Activated CD4-positive, alpha-beta T cell treated with anti-CD3 and anti-CD28 coated beads for 1 hour (primary cell): ENCODE measurements around the gene ANKRD11.

Experiments
- DNase-seq: peaks from one replicate; pipeline ENCODE4 v3.0.0-alpha.2; 2020

The ANKRD11 gene

DNA sequence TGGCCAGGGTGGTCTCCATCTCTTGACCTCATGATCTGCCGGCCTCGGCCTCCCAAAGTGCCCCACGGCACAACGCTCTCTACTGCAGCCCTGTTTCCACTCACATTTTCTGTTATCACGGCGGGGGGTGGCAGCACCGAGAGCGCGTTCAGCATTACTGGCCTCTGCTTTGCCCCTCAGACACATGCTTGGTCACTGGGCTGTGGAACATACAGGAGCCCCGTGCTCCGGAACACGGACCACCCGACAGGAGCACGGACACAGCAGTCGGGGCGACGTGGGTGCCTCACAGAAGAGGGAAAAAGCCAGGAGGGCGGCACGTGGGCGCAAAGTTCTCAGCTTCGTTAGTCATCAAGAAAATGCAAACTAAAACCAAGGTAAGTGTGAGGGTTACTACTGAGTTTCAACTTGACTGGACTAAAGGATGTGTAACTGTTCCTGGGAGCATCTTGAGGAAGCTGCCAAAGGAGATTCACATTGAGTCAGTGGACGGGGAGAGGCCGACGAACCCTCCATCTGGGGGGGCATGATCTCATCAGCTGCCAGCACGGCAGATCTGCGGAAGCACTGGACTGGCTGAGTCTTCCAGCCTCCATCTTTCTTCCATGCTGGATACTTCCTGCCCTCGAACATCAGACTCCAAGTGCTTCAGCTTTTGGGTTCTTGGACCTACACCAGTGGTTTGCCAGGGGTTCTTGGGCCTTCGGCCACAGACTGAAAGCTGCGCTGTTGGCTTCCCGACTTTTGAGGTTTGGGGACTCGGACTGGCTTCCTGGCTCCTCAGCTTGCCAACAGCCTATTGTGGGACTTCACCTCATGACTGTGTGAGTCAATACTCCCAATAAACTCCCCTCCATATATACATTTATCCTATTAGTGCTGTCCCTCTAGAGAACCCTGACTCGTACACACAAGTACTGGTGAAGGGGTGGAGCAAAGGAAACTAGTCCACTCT is 166.0 kb downstream of the ANKRD11 start:
- DNase-seq, result no peak

DNA sequence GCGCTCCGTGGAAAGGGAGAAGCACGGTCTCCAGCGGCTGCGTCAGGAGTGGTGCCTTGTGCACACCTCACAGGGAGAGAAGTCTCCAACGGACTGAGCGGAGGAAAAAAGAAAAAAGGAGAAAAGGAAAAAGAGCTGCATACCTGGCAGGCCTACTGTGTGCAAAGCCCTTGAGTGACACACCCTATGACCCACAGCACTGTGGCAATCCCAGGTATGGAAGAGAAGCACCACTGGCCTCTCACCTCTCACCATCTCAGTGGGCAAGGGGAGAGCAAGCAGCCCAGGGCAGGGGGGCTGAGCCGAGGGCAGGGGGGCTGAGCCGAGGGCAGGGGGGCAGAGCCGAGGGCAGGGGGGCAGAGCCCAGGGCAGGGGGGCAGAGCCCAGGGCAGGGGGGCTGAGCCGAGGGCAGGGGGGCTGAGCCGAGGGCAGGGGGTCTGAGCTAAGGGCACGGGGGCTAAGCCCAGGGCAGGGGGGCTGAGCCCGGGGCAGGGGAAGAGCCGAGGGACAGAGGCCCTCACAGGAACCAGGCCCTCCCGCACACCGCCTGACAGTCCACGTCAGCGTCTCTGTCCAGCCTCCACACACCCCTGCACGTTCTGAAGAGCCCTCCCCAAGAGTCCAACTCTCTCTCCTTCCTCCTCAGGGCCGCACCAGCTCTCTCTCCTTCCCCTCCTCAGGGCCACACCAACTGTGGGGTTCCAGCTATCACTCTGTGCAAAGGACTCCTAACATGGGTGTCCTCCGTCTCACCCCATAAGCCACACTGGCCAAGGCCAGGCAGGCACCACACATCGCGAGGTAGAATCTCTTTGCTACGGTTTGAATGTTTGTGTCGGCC is 167.0 kb downstream of the ANKRD11 start:
- DNase-seq, result no peak

DNA sequence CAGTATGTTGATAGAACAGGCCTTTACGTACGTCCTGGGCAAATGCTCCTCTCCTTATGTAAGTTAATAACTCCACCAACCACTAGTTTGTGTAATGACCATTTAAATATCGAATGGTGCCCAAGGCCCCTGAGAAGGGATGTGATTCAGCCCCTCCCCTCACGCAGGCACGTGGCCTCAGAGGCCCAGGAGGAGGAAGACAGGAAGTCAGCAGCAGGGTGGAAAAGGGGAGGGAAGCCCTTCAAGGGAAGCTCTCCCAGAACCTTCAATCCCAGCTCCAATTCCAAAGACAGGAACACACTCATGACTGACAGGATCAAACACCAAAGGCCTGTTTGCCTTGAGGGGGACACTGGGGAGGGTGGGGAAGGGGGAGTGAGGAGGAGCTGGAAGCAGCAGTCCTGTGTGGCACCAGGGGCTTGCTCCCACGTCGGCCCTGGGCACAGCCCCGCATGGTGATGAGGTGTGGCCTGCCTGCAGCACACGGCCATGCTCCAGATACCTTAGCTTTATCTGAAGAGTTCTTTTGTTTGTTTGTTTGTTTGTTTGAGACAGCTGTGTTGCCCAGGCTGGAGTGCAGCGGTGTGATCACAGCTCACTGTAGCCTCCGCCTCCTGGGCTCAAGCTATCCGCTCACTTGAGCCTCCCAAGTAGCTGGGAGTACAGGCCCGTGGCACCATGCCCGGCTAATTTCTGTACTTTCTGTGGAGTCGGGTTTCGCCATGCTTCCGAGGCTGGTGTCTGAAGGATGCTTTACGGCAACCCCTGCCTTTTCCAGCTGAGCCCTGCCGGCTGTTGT is 167.8 kb downstream of the ANKRD11 start:
- no peak for DNase-seq

DNA sequence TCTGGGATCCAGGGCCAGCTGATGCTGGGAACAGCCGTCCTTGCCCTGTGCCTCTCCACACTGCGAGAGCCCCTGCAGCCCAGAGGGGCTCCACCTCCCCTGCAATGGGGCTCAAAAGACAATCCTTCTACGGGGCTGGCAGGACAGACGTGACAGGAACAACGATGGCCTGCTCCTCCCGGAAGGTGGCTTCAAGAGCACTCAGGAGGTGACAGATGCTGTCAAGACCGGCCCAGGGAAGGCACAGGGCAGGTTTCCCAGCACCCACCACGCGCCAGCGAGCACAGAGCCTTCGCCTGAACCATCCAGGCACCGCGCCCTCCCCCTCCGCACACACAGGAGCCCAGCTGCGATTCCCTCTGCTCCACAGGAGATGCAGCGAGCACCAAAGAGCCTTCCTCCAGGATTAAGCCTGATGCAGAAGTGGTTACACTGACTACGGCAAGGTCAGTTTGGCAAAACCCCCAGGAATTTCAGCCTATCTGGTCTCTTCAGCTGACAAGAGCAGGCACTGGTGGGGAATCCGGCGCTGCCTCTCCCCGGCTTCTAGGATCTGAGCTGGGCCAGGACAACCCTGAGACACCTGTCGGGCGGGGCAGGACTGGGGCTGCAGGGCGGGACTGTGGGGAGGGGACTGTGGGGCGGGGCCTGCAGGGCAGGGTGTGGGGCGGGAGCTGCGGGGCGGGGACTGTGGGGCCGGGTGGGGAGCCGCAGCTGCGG is 169.4 kb downstream of the ANKRD11 start:
- no peak for DNase-seq

DNA sequence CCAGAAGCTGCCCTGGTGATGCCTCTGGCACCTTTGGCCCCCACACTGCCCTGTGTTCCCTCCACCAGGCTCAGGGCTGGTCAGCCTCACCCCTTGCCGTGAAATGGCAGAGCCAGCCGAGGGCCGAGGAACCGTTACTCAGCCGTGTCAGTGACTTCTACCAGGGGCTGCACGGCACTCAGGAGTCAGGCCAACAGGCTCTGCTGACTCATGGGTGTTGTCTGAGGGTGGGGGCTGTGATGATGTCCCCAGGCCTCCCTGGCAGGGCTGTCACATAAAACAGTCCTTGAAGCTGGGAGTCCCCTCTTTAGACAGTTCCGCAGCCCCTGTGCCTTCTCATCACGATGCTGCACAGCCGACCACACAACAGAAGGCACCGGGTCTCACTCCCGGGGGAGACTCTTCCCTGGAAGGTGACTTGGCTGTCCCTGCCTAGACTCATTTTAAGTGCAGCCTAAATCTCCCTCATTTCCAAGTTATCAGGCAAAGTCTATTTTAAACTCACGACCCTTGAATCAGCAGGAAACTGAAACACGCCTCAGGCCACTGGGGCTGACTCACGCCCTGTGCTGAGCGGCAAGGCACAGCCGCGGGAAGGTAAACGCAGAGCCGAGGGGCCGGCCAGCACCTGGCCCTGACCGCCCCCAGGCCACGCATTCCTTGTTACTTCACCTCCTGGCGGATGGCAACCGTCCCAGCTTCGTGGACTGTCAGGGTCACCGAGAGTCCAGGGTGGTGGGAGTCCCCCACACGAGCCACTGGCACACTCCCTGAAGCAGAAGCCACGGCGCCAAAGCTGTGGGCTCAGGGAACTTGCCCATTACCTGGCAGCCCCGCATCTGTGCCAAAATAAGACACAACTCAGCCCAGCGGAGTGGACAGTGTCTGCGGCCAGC is 170.2 kb downstream of the ANKRD11 start:
- DNase-seq, result no peak

DNA sequence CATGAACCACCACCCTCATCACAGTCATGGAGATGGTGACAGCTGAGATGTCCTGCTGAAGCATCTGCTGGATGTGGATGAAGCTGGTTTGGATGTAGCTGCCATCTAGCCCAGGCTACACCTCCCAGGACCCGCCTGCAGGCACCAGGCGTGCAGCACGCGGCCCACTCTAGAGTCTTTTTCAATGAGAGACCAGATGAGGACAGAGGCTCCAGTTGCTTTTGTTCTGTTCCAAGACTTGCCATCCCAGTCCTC is 170.8 kb downstream of the ANKRD11 start:
- no peak for DNase-seq

DNA sequence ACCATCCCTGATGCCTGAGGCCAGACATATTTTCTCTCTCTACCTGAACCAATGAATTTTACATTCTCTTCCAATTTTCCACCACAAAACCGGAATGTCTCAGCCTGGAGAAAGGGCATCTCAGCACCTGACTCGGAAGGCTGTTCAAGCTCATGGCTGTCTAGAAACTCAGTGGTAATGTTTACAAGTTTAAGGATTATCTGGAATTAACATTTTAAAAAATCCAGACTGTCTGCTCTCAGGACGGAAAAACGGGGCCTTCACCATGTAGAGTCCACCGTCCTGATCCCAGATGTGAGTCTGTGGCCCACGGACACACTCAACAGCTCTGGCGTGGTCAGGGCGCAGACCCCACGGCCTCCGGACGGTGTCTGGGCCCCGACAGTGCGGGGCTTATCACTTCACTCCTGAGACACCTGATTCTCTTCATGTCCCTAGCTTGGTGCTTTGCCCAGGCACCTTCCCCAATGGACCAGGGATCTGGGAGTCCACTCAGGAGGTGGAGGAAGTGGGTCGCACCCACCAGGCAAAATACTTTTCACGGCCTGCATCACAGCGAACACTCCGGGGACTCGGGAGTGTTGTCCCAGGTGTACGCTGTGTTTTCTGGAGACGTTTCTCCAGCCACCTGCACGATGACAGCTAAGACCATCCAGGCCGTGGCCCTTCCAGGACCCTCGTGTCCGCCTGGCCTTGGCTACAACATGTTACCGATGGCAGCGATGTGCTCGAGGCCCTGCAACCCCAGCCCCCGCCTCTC is 171.3 kb downstream of the ANKRD11 start:
- DNase-seq, result no peak

DNA sequence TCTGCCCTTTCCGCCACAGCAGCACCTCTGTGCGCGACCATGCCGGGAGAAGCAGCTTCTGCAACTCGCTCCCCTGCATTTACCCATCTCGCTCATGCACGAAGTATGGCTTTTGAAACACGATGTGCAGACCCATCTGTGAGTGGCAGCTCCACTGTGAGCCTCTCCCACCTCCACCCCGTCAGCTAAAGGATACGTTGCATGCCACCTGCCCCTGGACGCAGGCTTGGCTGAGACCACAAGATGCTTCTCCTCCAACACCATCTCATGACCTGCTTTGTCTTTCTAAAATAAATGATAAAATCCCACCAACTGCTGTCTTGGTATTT is 172.0 kb downstream of the ANKRD11 start:
- DNase-seq, result no peak

DNA sequence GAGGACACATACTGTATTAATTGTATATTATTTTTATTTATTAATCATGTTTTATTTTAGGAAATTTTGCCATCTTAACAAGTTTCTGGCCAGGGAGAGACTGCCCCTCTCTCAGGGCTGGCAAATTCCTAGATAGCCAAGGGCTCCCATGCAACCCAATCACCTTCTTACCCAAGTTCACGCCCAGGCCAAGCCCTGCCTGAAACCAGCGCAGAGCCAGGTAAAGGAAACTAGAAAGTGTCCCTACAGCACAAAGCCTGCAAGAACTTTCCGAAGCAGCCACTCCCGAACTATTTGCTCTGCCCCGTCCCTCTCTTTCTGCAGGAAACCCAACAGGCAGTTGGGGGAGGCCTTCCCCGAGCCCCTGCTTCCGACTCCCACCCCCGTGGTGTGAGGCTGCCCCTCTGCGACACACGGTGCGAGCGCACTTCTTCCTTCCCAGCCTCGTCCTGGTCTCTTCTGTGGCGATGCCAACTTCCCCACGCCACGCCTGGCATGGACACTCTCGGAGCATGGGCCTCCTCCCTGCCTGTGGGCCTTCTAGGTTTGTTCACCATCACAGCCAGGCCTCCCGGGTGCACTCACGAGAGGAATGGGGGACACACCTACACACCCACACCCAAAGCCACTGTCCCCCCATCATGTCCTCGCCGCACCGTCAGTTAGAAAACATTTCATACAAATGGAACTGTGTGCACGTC is 172.5 kb downstream of the ANKRD11 start:
- no peak for DNase-seq

DNA sequence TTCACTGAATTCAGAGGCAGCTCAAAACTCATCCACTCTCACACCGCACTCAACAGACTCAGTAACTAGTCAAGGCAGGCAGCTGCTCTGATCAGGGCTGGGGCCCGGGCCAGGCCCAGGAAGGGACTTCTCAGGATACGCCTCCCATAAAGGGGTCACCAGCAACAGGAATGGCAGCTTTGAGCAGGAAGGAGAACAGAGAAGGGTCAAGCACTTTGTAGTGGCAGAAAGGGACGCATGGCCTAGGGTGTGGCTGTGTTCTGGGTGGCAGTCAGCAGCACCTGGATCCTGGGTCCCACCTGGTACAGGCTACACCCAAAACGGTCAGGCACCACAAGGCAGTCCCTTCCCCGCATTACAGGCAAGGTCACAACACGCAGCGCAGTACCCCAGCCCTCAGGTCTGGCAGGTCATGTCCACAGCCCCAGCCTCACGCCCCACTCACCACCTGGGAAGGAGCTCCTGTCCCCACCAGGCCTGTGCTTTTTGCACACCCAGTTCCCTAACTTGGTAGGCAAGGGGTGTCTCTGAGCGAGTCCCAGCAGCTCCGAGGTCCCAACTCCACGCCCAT is 173.2 kb downstream of the ANKRD11 start:
- DNase-seq, result no peak

DNA sequence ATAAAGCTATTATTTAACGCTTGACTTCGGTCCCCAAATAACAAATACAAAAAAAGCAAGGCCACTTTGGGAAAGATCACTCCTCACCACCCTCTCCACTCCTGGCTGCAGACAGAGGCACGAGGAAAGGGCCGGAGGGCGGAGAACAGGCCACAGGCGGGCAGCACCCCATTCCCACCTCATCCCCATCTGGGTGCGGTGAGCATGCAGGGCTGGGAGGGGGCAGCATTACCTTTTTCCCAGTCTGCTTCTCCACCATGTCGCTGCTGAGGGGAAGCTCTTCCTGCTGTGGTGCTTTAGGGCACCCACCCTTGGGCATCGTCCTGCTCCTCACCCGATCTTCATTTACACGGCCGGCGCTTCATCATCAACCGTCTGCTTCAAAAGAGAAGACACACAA is 173.7 kb downstream of the ANKRD11 start:
- no peak for DNase-seq

DNA sequence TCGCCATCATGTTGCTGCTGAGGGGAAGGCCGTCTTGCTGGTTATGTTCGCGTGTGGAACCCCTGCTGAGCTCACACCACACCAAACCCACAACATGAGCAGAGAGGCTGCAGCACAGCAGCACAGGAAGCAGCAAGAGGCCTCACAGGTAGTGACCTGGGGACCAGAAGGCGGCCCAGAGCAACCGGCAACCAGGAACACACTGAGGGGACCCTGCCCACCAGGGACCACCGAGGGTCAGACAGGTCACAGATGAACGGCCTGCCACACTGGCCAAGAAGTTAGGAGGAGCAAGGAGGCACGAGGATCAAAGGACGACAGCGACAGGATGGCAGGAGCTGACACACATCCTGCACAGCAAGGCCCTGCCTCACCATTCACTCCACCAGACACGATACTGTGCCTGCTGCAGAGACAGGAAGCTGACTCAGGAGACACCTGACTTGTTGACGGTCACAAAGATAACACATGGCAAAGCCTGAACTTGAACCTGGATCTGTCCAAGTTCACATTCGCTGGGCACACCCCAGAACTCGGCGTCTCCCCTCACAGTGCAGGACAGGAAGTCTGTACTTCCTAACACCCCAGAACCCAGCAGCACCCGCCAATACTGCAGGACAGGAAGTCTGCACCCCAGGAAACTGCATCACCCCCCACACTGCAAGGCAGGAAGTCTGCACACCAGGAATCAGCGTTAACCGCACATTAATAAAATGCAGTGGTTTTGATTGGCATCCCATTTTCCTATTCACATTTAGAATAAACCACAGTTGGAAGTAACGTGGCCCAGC is 174.4 kb downstream of the ANKRD11 start:
- peak; percentile 67 for DNase-seq

DNA sequence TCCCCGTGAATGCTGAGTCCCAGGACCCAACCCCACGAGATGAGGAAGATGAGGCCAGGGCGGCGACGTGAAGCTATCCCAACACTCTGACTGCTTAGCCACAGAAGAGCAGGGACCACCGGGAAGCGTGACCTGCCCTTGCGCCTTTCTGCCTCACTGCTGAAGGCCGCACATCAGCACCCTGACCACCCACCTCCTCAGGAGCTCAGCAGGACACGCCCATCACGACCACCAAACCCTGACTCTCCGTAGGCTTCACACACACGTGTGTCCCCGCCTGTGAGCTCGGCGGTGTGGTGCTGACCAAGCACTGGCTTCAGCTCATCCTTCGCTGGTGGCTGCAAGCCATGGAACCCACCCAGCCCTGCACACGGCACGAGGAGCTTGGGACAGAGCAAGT is 175.1 kb downstream of the ANKRD11 start:
- no peak for DNase-seq

DNA sequence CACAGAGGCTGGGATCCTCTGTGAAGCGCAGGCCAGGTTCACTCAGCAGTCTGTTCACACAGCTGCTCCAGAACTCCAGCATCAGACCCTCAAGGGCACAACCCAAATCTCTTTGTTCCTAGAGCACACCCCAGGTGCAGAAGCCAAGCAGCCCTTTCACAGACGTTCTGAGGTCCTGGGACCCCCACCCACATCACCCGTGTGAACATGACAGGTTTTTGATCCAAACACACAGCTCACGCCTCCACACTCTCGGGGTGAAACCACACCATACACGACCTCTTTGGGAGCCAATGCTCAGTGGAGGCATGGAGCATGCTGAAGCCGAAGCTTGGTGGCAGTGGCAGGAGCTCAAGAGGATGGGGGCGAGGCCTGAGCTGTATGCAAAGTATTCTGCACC is 175.5 kb downstream of the ANKRD11 start:
- no peak for DNase-seq

DNA sequence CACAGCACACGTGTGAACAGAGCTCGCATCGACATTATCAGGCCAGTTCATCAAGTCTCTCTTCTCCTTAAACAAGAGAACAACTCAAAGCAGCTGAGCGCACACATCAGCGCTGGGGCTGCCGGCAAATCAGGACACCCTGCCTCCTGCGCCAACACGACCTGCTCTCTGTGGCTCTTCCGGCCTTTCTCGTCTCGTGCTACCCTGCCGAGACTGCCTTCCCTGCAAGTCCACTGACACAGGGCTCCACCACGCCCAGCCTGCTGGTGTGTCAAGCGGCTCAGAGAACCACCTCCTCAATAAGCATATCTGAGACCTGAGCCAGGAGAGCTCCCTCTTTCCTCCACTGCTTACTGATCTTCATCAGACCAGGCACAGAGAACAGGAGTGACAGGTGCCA is 176.0 kb downstream of the ANKRD11 start:
- peak; percentile 42 for DNase-seq

DNA sequence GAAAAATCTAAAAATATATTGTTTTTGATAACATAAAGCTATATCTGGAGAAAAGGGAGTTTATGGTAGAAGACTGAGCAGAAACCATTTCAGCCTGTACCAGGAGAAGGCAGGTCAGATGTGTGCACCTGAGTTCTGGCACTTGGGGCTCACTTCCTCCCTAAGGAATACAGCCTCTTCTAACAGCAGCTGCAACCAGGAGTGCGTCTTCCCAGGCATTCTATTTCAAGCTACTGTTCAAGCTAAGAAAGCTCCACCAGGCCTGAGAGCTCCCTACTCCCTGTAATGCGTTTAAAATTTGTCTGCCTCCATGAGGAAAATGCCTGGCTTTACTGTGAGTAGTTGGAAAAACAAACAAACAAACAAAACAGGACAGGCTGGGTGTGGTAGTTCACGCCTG is 176.8 kb downstream of the ANKRD11 start:
- DNase-seq, result no peak

DNA sequence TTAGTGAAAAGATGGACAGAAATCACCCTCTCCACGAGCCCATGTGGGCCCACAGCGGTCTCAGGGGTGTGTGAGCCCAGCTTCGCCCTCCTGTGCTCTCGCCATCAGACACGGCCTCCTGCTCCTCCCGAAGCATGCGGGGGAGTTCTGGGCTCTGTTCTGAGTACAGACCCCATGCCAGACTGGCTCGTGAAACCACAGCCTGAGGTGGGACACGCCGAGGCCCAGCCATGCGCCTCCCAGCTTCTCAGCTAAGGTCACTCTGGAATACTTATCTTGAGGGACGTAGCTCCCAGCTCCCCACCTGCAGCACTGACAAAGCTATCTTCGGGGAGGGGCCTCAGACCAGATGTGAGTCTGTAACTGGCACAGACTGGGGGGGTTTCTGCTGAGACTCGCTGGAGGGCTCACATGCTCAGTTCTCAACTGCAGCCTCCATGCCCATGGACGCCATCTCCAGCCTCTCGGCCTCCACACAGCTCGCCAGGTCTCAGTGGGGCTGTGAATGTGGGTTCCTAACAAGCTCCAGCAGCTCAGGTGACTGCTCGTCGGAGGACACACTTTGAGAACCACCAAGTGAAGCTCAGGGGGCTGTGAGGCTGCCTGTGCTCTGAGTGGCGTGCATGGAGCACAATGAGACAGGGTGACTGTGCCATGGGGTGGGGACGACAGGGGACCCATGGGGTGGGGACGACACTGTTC is 177.6 kb downstream of the ANKRD11 start:
- no peak for DNase-seq

DNA sequence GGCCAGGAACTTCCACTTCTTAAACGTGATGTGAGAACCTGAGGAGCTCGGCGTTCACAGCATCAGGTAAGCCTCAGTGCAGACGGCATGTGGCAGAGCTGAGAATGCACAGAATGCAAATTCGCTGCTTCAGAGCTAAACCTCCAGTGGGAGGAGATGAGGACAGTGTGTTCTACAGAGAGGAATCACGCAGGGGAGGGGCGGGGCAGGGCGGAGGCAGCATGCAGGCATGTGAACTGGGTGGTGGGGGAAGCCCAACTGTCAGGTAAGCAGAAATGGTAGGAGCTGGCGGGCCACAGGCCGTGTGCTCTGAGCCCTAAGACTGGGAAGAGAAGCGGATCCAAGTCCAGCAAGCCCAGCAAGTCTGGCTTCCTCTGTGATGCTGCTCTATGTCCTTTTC is 178.2 kb downstream of the ANKRD11 start:
- no peak for DNase-seq

DNA sequence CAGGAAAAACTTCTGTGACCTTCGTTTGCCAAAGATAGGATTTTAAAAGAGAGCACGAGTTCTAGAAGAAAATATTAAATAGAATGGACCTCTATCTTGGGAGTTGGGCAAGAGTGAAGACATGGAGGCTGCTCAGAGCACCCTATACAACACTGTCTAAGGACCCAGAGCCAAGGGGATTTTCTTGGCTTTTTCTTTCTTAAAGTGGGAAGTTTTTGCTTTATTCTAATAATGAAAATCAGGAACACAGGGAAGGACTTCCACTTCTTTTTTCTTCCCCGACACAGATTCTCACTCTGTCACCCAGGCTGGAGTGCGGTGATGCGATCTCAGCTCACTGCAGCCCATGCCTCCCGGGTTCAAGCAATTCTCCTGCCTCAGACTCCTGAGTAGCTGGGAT is 178.7 kb downstream of the ANKRD11 start:
- DNase-seq, result no peak
